CD4-positive, alpha-beta T cell treated with Interleukin-12 subunit alpha and Interleukin-12 subunit beta, for 1 hour (primary cell): Measurements from ENCODE around the gene SMG9.
A peak's percentile ranks its signal among the peaks of the same experiment; 100 is the strongest.

Experiments
- DNase-seq: peaks from one replicate; pipeline ENCODE4 v3.0.0-alpha.2; 2020

SMG9 gene

GRCh38 chr19:43752287-43752875 is 2.4 kb downstream of the SMG9 start:
- no peak for DNase-seq

GRCh38 chr19:43751466-43752220 is 3.1 kb downstream of the SMG9 start:
- no peak for DNase-seq

- no peak for DNase-seq
These were observed 4.9 kb downstream of the SMG9 start for GRCh38 chr19:43749898-43750297.

- DNase-seq: no peak
These were observed 5.6 kb downstream of the SMG9 start for GRCh38 chr19:43749152-43749551.

GRCh38 chr19:43748685-43749084 is 6.1 kb downstream of the SMG9 start:
- no peak for DNase-seq

GRCh38 chr19:43748205-43748594 is 6.6 kb downstream of the SMG9 start:
- no peak for DNase-seq

GRCh38 chr19:43747557-43748204 is 7.1 kb downstream of the SMG9 start:
- peak; percentile 44 for DNase-seq

- DNase-seq: no peak
These were observed 11.7 kb downstream of the SMG9 start for GRCh38 chr19:43743059-43743458.

GRCh38 chr19:43741075-43741825 is 13.5 kb downstream of the SMG9 start:
- no peak for DNase-seq

- no peak for DNase-seq
These were observed 15.1 kb downstream of the SMG9 start for GRCh38 chr19:43739439-43740235.

GRCh38 chr19:43738780-43739211 is 16.0 kb downstream of the SMG9 start:
- no peak for DNase-seq

- no peak for DNase-seq
These were observed 18.8 kb downstream of the SMG9 start for GRCh38 chr19:43735957-43736356.

GRCh38 chr19:43735013-43735412 is 19.7 kb downstream of the SMG9 start:
- DNase-seq: no peak

GRCh38 chr19:43731846-43732245 is 22.9 kb downstream of the SMG9 start:
- no peak for DNase-seq

- no peak for DNase-seq
These were observed 23.4 kb downstream of the SMG9 start for GRCh38 chr19:43731346-43731745.

GRCh38 chr19:43729919-43730318 is 24.8 kb downstream of the SMG9 start:
- DNase-seq: no peak

- DNase-seq: no peak
These were observed 27.2 kb downstream of the SMG9 start for GRCh38 chr19:43727593-43727853.

GRCh38 chr19:43726736-43727592 is 27.8 kb downstream of the SMG9 start:
- no peak for DNase-seq

GRCh38 chr19:43725468-43725867 is 29.3 kb downstream of the SMG9 start:
- no peak for DNase-seq

- DNase-seq: no peak
These were observed 29.9 kb downstream of the SMG9 start for GRCh38 chr19:43724896-43725295.

- no peak for DNase-seq
These were observed 31.2 kb downstream of the SMG9 start for GRCh38 chr19:43723588-43723987.

GRCh38 chr19:43721469-43722048 is 33.2 kb downstream of the SMG9 start:
- DNase-seq: no peak
